Stimulated activated CD4-positive, alpha-beta T cell treated with anti-CD3 and anti-CD28 coated beads, Interleukin-2, amount 100 ng/mL, for 24 hours (primary cell): ENCODE measurements around the gene MAPRE3.
"Not testable (repeated sequence)": the region's sequence is repeated elsewhere in the genome, so short reads cannot be mapped to it uniquely, and the experiment has no call there.

ENCODE experiments used
- DNase-seq, 2 donors: peaks; one replicate each; pipeline ENCODE4 v3.0.0-alpha.2; 2020

Gene MAPRE3

DNA sequence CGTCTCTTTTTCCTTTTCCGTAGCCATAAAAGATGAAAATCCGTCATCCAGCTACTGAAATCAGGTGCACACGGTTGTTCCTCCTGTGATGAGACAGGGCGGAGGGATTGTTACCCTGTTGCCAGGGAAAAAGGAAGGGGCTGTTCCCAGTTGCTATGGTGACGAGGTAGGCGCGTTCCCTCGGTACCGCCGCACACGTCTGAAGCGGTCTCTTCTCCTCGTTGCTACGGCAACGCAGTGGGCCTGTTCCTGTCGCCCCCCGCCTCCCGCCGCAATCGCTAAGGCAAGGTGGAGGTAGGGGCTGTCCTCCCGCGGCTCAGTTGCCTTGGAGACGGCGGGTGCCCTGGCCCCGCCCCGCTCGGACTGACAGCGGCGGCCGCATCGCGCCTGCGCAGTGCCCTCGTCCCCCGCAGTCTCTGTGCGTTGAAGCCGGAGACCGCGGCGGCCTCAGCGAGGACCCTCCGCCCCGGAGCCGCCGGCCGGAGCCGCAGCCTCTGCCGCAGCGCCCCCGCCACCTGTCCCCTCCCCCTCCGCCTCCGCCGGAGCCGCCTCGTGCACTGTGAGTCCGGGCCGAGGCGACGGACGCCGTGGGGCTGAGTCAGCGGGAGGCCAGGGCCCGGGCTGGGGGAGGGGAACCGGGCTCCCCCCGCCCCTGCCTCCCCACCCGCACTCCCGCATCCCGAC is at the start of gene MAPRE3:
Gene MAPRE3 (plus strand): TSS at position 394 of the 684 bp plus-strand sequence. CDS start 51,582 bp downstream, outside the sequence.
- peak; percentile 81 to 84 for DNase-seq

DNA sequence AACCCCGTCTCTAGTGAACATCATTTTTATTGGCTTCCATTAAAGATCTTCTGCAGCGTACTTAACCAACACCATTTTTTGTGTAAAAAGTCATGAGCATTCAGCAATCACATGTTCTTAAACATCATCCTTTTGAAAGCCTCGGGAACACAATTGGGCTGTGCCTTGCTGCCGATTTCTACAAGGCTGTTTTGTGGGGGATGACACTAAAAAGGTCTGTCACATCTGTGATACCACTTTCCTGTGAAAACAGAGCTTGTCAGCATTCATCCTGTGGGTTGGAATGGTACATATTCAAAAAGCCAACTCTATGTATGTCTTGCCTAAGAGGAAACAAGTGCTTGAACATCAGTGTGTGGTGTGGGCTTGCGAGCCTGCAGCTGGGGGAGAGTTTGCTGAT is 49.1 kb upstream of the MAPRE3 start:
- DNase-seq, result no peak

DNA sequence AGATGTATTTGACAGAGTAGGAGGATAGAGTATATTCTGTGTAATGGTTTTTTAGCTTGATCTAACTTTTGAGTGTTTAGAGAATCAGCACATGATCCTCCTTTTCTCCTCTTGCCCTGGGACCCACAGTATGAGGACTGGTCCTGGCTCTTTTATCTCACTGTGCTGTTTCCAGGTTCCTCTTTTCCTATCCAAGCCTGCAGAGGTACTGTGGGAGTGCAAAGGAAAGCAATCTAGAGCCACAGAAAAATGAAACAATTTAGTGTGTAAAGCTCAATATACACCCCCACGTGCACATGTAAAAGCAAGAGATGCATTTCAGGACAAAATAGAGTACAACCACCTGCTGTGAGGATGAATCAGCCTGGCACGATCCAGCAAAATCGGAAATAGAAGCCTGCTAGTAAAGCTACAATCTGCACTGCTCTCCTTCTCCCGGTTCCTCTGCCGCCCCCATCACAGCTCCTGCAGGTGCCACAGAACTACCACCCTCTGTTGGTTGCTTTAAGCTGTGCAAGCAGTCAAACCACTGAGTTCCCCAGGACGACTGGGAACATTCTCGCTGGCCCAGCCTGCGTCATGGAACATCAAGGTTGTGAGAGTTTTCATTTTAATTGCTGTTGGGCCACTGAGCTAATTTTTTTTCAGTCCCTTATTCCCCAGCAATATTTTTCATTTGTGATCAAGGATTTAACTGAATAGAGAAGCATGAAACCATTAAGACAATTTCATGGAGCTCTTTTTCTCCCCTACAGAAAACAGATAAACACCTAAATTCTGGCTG is 47.8 kb upstream of the MAPRE3 start:
- DNase-seq, result peak; percentile 33 to 50

DNA sequence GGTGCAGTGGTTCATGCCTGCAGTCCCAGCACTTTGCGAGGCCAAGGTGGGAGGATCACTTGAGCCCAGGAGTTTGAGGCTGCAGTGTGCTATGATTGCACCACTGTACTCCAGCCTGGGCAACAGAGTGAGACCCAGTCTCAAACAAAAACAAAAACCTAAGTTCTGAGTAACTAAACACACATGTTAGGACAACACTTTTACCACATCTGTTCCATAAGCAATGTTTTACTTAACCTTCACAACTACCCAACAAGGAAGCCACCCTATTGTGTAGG is 47.3 kb upstream of the MAPRE3 start:
- not testable (repeated sequence) for DNase-seq

DNA sequence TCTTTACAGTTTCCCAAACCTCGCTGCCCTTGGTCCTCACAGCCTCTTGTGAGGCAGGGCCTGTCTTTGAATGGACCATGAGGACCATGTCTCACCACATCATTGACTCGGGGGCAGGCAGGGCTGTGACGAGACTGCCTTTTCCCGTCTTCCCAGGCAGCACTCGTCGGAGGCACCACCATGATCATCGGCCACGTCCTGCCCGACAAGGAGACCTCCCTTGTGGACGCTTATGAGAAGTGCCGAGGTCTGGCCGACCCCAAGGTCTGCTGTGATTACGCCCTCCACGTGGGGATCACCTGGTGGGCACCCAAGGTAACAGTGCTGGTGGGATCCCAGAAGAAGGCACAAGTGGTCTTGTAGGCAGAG is 45.7 kb upstream of the MAPRE3 start:
- DNase-seq, result no peak

DNA sequence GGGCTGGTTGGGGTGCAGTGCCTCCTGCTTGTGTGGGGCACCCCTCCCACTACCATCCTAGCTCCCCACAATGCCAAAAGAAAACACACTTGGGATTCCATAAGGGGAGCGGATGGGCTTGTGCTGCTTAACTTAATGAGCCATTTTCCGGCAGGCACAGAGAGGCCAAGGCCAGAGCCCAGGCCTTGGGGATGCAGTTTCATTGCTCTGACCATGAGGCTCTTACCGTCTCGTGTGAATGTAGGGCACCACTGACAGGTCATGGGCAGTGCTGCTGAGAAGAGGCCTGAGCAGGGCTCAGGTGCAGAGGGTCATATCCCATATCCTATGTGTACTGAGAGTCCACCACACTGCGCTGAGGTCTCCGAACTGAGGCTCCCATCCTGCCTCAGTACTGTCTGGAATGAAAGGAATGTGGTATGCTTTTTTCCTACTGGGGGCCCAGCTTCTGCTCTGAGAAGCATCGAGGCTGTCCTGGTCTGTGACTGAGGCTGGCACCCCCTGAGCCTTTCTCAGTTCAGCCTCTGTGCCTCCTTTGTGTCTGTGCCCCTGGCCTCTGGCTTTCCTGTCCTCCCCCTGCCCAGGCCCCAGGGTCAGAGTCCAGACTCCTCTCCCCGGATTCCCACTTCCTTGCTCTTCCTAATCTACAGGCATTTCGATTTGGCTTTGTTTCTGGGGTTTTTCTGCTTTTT is 45.2 kb upstream of the MAPRE3 start:
- no peak for DNase-seq

DNA sequence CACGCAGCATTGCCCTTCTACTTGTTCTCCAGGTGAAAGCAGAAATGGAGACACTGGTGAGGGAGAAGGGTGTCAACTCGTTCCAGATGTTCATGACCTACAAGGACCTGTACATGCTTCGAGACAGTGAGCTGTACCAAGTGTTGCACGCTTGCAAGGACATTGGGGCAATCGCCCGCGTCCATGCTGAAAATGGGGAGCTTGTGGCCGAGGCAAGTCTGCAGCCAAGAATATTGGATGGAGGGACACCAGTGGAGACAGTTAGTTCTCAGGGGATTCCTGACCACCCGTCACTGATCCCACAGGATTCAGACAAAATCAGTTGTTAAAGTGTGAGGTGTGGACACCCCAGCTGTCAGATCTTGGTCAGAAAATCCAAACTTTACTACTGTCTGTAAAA is 43.2 kb upstream of the MAPRE3 start:
- DNase-seq, result no peak

DNA sequence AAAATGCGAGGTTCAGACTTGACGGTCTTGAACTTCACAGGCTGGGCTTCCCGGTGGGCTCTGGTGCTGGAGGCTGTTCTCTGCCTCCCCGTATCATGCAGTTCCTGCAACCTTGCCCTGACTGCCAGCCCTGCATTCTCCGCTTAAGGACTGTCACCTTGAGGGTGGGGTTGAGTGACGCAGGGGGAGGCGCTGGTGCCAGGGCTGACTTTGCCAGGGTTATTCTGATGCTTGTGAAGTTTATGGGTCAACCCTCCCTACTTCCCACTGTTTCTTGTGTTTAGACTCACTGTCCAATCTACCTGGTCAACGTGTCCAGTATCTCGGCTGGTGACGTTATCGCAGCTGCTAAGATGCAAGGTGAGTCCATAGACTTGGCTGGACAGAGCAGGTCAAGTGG is 37.5 kb upstream of the MAPRE3 start:
- no peak for DNase-seq

DNA sequence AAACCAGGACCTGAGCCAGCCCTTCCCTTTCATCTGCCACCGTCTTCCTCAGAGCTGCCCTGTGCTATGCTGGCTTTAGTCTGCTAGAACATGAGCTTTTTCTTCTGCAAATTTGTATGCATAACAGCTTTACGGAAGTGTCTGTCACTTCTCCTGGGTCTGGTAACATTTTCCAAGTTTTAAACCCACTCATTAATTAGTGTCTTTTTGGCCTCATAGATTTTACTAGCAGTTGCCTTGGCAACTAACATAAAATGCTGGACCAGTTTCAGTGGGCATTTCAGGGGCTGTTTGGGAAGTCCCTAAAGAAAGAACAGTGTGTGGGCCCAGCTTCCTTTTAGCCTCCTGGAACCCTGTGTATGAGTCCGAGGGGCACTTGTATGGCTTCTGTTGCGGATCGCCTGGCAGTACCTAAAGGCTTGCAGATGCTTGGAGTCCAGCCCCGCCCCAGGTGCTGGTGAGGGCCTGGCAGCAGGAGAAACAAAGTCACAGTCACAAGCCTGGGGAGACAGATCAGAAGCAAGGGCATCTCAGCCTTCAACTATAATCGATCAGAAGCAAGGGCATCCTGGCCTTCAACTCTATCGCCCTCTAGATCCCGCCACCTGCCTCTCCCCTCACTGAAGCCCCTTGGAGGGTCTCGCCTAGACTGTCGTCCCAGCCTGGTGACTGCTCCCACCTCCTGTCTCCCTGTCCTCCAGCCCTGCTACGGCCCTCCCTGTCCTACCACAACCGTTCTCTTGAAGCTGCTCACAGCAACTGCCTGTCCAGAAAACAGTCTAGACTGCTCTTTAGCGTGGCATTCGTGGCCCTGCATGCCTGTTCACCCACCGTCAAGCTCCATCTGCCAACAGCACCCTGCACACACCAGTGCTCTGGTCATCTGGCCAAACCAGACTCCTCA is 36.8 kb upstream of the MAPRE3 start:
- no peak for DNase-seq

DNA sequence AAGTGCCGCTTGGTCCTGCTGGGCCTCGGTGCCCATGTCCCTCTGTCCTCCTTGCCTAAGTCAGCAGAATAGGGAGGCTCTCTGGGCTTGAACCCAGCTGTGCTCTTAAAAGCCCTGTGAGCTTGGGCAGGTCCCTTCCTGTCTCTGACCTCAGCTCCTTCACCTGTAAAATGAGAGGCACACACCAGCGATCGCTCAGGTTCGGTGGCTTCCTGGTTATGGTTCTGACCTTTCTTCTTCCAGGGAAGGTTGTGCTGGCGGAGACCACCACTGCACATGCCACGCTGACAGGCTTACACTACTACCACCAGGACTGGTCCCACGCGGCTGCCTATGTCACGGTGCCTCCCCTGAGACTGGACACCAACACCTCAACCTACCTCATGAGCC is 36.1 kb upstream of the MAPRE3 start:
- DNase-seq, result no peak

DNA sequence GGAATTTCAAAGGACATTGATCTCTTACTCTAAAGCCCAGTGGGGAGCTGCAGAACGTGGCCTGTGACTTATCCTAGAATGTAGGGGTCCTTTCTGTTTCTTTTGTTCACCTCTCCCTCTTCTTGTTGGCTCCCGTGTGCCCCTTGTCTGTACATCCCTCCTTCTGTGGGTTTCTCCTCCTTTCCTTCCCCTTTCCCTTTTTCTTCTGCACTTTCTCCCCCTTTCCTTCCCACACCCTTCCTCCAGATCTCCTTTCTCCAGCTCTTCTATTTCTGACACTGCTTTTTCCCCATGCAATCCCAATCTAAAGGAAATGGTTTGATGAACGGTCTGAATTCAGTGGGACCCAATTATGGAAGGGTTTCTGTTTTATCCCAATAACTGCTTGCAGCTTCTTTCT is 35.5 kb upstream of the MAPRE3 start:
- no peak for DNase-seq

DNA sequence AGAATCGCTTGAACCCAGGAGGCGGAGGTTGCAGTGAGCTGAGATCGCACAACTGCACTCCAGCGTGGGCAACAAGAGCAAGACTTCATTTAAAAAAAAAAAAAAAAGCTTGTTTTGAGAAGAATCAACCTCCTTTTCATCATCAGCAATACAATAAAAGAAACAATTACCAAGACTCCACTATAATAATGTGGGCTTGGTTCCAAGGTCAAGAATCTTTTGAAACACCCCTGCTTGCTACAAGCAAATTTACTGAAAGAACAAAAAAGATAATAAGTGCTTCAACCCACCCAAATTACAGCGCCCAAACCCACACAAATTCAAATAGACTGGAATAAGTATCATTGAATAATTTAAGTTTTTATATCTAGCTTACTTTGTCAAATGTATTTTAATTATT is 33.6 kb upstream of the MAPRE3 start:
- no peak for DNase-seq

DNA sequence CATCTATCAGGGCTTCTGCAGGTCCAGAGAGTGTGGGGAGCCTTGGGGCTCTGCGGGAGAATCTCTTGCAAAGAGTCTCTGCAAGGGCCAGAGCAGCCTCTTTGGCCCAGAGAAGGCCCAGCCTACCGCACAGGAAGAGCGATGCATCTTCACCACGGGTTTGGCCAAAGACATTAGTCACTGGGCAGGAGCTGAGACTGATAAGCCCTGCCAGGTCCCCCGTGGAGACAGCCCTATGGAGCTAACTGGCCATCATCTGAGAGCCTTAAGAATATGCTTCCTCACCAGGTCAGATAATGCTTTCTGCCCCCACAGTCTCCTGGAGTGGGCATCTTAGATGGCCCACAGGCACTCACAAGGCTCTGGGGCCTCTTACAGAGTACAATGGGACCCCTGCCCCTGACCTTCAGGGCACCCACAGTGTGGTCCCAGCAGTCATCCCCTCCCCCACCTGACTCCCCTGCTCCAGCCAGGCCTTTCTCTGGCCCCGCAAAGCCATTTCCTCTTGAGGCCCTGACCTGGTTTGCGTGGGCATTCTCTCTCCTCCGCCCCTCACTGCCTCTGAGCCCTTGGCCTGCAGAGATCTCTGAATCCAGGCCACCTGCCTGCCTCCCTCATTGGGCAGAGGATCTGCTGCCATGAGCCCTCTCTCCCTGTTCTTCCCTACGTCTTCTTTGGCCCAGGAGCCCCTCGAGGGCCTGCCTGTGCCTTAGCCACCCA is 31.9 kb upstream of the MAPRE3 start:
- DNase-seq, result no peak

DNA sequence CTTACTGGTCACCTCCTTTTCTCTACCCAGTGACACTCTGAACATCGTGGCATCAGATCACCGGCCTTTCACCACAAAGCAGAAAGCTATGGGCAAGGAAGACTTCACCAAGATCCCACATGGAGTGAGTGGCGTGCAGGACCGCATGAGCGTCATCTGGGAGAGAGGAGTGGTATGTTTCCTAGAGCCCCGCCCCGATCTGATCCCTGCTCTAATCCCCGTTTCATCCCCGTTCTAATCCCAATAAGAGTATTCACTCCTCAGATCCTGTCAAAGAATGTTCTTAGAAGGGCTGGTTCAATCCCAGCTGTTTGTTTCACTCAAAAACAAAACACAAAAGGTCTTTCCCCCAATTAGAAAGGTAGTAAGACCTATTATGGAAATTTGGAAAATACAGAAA is 30.4 kb upstream of the MAPRE3 start:
- DNase-seq, result no peak

DNA sequence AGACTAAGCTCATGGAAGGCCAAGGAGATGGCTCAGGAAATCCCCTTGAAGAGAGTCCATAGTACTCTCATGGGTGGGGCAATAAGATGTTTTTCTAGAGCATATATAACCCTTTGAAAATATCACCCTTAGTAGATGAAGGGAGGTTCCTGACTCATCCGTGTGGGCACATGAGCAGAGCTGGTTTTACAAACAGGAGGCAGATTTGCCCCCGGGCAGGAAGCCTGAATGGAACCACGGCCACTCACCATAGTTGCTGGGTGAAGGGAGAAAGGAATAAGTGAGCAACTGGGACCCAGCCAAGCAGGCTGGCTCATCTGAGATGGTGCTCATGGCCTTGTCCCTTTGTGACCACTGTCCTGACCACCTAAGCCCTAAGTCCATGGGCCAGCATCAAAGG is 29.0 kb upstream of the MAPRE3 start:
- no peak for DNase-seq

DNA sequence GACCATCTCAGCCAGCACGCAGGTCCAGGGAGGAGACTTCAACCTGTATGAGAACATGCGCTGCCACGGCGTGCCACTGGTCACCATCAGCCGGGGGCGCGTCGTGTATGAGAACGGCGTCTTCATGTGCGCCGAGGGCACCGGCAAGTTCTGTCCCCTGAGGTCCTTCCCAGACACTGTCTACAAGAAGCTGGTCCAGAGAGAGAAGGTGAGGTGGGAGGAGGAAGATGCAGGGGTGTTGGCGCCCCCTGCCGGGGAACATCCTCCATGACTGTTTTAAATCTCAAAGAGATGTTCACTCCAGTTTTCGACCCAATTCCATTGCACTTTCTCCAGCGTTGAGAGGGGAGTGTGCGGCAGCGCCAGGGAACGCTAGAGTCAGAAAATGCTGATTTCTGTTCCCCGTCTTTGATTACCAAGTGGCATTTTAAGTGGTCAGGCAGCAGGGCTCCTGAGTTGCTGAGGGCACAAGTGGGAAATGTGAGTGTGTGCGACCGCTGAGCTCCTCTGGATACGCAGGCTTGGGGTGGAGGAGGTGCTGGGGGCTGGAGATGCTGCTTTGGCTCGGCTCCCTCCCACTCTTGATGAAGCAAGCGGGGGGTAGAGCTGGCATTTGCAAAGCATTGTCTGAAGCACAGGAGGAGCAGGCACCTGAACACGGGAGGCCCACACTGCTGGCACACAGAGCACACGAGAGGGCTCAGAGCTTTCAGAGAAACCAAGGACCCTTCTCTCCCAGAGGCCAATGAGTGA is 27.7 kb upstream of the MAPRE3 start:
- peak; percentile 74 to 77 for DNase-seq

DNA sequence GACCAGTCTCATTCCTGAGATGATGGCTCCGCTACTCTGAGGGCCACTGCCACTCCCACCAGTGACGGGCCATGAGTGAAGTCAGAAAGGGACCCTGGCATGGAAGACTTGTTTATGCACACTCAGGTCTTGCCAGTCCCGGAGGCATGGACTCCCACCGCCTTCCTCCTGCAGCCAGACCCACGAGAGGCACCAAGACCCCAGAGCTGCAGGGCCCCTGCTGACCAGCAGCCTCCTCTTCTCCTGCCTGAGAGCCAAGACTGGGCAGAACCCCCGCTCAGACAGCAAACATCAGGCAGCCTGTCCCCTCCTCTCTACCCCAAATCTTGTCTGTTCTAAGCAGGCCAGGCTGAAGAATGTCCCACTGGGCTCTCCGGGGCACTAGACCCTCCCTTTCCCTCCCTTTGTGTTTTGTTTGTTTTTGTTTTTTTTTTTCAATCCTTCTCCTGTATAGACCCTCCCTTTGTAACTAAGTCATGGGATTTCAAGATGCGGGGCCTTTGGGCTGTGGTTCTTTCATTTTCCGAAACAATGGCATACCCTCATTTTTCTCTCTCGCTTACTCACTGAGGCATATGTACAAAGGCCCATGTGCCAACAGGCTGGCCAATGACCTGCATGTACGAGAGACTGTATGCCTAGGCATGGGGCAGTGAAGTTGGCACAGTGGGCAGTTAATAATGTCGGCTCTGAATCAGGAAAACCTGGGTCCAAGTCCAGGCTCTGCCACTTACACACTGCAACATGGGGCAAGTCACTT is 24.3 kb upstream of the MAPRE3 start:
- no peak for DNase-seq

DNA sequence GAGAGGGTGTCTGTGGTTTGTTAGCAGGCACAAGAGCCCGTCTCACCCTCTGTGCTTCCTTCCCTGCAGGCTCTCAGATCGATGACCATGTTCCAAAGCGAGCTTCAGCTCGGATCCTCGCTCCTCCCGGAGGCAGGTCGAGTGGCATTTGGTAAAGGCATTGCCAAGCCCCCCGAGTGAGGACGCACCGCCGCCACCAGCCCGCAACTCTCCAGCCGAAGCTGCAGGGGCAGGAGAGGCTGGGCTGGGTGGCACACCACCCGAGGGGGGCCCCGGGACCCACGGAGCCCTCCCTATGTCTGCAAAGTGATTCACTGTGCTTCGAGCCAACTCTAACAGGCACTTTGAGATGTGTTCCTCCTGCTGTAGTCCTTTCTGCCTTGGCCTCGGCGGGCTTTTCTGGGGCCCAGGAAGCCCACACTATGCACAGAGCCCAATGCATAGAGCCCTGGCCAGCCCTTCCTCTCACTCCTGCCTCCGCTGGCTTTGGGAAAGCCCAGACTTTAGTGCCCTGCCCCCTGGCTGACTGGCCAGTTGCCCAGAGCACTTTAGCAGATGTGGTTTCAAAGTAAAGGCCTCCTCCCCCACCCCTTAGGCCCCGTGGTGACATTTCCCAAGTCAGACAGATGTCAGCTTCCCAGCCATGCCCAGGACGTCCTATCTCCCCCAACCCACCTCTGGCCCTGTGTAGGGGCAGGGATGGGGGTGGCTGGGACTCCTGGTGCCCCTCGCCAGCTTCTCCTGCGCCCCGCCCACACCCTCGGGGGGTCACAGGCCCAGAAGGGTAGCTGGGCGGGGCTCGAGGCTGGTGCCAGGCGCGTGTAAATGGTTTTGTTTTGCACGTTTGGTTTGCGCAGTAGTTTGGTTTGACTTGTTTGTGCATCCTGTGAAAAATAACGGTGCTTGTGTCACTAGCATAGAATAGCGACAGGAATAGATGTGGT is 23.3 kb upstream of the MAPRE3 start:
- no peak for DNase-seq

DNA sequence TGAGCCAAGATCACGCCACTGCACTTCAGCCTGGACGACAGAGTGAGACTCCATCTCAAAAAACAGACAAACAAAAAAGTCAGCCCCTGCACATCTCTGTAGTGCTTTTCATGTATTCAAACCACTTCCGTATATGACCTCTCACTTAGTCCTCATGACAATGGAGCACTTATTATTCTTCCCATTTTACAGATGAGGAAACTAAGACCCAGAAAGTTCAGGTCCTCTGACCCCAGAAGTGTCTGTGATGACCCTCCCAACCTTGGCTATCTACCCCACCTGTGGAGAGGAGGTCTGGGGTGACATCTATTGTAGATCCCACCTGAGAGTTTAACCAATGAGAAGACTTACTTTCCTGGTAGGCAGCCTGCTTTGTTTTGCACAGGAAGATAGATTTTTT is 21.6 kb upstream of the MAPRE3 start:
- no peak for DNase-seq

DNA sequence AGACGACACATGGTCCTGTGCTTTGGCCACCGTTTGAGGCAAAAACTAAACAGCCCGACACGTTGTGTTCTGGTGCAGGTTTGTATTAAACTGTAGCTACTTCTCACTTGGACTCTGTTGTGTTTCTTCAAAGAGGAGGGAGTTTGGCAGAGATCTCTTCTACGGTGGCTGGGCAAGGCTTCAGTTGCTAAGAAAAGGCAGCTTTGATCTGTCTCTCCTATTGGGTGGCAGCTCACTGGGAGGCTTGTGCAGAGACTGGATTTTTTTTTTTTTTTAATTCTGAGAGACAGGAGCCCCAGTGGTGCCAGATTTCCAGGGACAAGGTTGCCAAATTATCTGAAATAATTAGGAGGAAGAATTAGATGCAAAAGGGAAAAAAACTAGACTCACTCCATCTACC is 20.2 kb upstream of the MAPRE3 start:
- no peak for DNase-seq
